WTC11 (cell line): ENCODE data around the gene WDR36. TPM values are rescaled to one million over a fixed set of nuclear protein-coding genes. Genes with fewer than 3 reads are reported as not detected.

ENCODE experiments used
- ATAC-seq: fragments of 200-7000 bp; cut with Tn5 transposase; 2 replicates; pipeline ENCODE4 v1.10.0; 2021; ENCODE audit warnings: mild to moderate bottlenecking, moderate library complexity
- CTCF ChIA-PET: fragments of 300-600 bp; sonication (Branson Sonifier 250); formaldehyde crosslinking; loops from one replicate; lab custom pipeline; 2021; ENCODE audit warnings: antibody characterized with exemption; lab: Charles Lee
- POLR2A ChIA-PET: fragments of 350-600 bp; sonication (Branson Sonifier 250); formaldehyde crosslinking; loops from one replicate; lab custom pipeline; 2021; ENCODE audit warnings: antibody characterized with exemption; lab: Charles Lee
- DNase-seq: peaks from one replicate; pipeline ENCODE4 v3.0.0; 2021; ENCODE audit warnings: low spot score
- H3K27ac Mint-ChIP-seq: 2 replicates; pipeline ENCODE4 v1.8.0; 2021; ENCODE audit warnings: mixed read lengths
- H3K27me3 Mint-ChIP-seq: 2 replicates; pipeline ENCODE4 v1.8.0; 2021; ENCODE audit warnings: low read depth, mild to moderate bottlenecking, moderate library complexity, mixed read lengths
- H3K36me3 Mint-ChIP-seq: 2 replicates; pipeline ENCODE4 v1.8.0; 2021; ENCODE audit warnings: mixed read lengths
- H3K4me1 Mint-ChIP-seq: 2 replicates; pipeline ENCODE4 v1.8.0; 2022; ENCODE audit warnings: mixed read lengths
- H3K4me3 Mint-ChIP-seq: 2 replicates; pipeline ENCODE4 v1.8.0; 2021; ENCODE audit warnings: mild to moderate bottlenecking, moderate library complexity, mixed read lengths
- H3K9me3 Mint-ChIP-seq: 2 replicates; pipeline ENCODE4 v1.8.0; 2021; ENCODE audit warnings: mixed read lengths
- AFF4 ChIP-seq: sonication (generic); formaldehyde crosslinking; IDR thresholded peaks from 2 replicates; pipeline ENCODE4 v1.8.1; 2023; ENCODE audit warnings: mild to moderate bottlenecking, missing genetic modification reagents, borderline replicate concordance
- CREB1 ChIP-seq: sonication (generic); formaldehyde crosslinking; IDR thresholded peaks from 2 replicates; pipeline ENCODE4 v1.8.0; 2023; ENCODE audit warnings: mild to moderate bottlenecking, missing genetic modification reagents
- E2F4 ChIP-seq: sonication (generic); formaldehyde crosslinking; IDR thresholded peaks from 2 replicates; pipeline ENCODE4 v1.8.1; 2022; ENCODE audit warnings: low read depth, mild to moderate bottlenecking, moderate library complexity, missing genetic modification reagents, borderline replicate concordance
- ESRRA ChIP-seq: sonication (generic); formaldehyde crosslinking; IDR thresholded peaks from 2 replicates; pipeline ENCODE4 v1.8.1; 2022; ENCODE audit warnings: mild to moderate bottlenecking, missing genetic modification reagents, borderline replicate concordance
- FOXJ3 ChIP-seq: sonication (generic); formaldehyde crosslinking; IDR thresholded peaks from 2 replicates; pipeline ENCODE4 v1.9.0; 2021; ENCODE audit warnings: missing genetic modification reagents, mild to moderate bottlenecking, borderline replicate concordance
- HMGA2 ChIP-seq: fragments of 250-450 bp; sonication (Bioruptor Pico); IDR thresholded peaks from 2 replicates; pipeline ENCODE4 v1.4.0; 2021; ENCODE audit warnings: mild to moderate bottlenecking, moderate library complexity
- HMGXB4 ChIP-seq: sonication (generic); formaldehyde crosslinking; IDR thresholded peaks from 2 replicates; pipeline ENCODE4 v1.8.1; 2023; ENCODE audit warnings: mild to moderate bottlenecking, moderate library complexity, missing genetic modification reagents
- MYBL2 ChIP-seq: sonication (generic); formaldehyde crosslinking; IDR thresholded peaks from 2 replicates; pipeline ENCODE4 v1.8.1; 2023; ENCODE audit warnings: mild to moderate bottlenecking, moderate library complexity, missing genetic modification reagents
- RELA ChIP-seq: sonication (generic); formaldehyde crosslinking; IDR thresholded peaks from 2 replicates; pipeline ENCODE4 v1.8.1; 2022; ENCODE audit warnings: missing genetic modification reagents, mild to moderate bottlenecking, borderline replicate concordance
- SMAD3 ChIP-seq: sonication (generic); formaldehyde crosslinking; IDR thresholded peaks from 2 replicates; pipeline ENCODE4 v1.8.0; 2022; ENCODE audit warnings: missing genetic modification reagents, mild to moderate bottlenecking, borderline replicate concordance
- SMAD4 ChIP-seq: sonication (generic); formaldehyde crosslinking; IDR thresholded peaks from 2 replicates; pipeline ENCODE4 v1.8.0; 2022; ENCODE audit warnings: mild to moderate bottlenecking, missing genetic modification reagents
- TCF7 ChIP-seq: sonication (generic); formaldehyde crosslinking; IDR thresholded peaks from 2 replicates; pipeline ENCODE4 v1.8.0; 2022; ENCODE audit warnings: mild to moderate bottlenecking, low read depth, missing genetic modification reagents, moderate library complexity
- USF2 ChIP-seq: sonication (generic); formaldehyde crosslinking; IDR thresholded peaks from 2 replicates; pipeline ENCODE4 v1.8.1; 2023; ENCODE audit warnings: mild to moderate bottlenecking, missing genetic modification reagents, moderate library complexity
- ZNF416 ChIP-seq: fragments of 250-450 bp; sonication (Bioruptor Pico); IDR thresholded peaks from 2 replicates; pipeline ENCODE4 v1.9.0; 2021; ENCODE audit warnings: mild to moderate bottlenecking, inconsistent platforms
- ZNF423 ChIP-seq: fragments of 250-450 bp; sonication (Bioruptor Pico); IDR thresholded peaks from 2 replicates; pipeline ENCODE4 v2.1.2; 2022; ENCODE audit warnings: mild to moderate bottlenecking, moderate library complexity
- total RNA-seq: library from RNA; stranded (reverse); gene quantifications from 3 replicates; pipeline ENCODE4 v1.2.3, GENCODE V29; 2021
- TF ChIP-seq, protein P1 (sequence below): sonication (generic); formaldehyde crosslinking; IDR thresholded peaks from 2 replicates; pipeline ENCODE4 v1.8.0; 2023; ENCODE audit warnings: mild to moderate bottlenecking, missing genetic modification reagents
- TF ChIP-seq, protein P2 (sequence below): fragments of 250-450 bp; sonication (Bioruptor Pico); IDR thresholded peaks from 2 replicates; pipeline ENCODE4 v1.8.0; 2021; ENCODE audit warnings: mild to moderate bottlenecking
- TF ChIP-seq, protein P3 (sequence below): sonication (generic); formaldehyde crosslinking; IDR thresholded peaks from 2 replicates; pipeline ENCODE4 v1.8.0; 2022; ENCODE audit warnings: mild to moderate bottlenecking, missing genetic modification reagents
- TF ChIP-seq, protein P4 (sequence below): fragments of 250-450 bp; sonication (Bioruptor Pico); IDR thresholded peaks from 2 replicates; pipeline ENCODE4 v1.9.0; 2021; ENCODE audit warnings: mild to moderate bottlenecking, borderline replicate concordance

WDR36 gene
- total RNA-seq, 1 experiment from 2014 or later: 34.1 TPM

DNA sequence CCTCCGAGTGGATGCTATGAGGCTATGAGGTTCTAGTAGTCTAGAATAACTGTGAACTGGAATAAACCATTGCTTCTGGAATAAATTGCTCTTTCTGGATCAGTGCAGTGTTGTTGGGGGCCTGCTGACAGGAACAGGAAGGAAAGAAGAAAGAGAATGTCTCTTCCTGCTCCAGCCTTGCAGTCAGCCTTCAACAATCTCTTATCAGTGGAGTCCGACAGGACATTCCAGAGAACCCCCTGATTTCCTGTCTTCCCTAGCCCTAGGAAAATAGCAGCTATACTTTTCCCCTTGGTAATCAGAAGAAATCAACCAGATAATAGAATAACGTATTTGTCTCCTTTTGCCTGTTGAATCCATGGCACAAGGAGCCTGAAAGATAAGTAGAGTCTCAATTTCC is 55.4 kb downstream of the WDR36 start:
- Mint-ChIP-seq H3K4me1 (no peaks in the 10 kb centered on the region), H3K4me3 (no peak overlapping the region), H3K27ac (no peak overlapping the region), H3K27me3 (no peaks in the 10 kb centered on the region; the same call in 1 of the 2 replicates), H3K36me3 (no peaks in the 10 kb centered on the region), H3K9me3 (no peaks in the 10 kb centered on the region)
- DNase-seq (no peak), ATAC-seq (no peak)
- TF ChIP-seq MYBL2 (CRISPR knock-in tag): no peak
- no peak for TF ChIP-seq SMAD4
- CTCF ChIA-PET: no interaction called here
- POLR2A ChIA-PET: no interaction called here

- Mint-ChIP-seq H3K4me1 (no peaks in the 10 kb centered on the region), H3K36me3 (no peaks in the 10 kb centered on the region), H3K9me3 (no peaks in the 10 kb centered on the region), H3K4me3 (no peak overlapping the region), H3K27ac (no peak overlapping the region), H3K27me3 (no peaks in the 10 kb centered on the region; the same call in 1 of the 2 replicates)
- DNase-seq: no peak
- no peak for ATAC-seq
- ChIA-PET CTCF (no interaction called here), POLR2A (no interaction called here)
- TF ChIP-seq USF2 (CRISPR knock-in tag): no peak
- no peak for TF ChIP-seq E2F4 (CRISPR knock-in tag)
- no peak for TF ChIP-seq SMAD3
- no peak for TF ChIP-seq CREB1
- TF ChIP-seq HMGXB4: no peak
- TF ChIP-seq TCF7: no peak
- TF ChIP-seq, protein P1, sequence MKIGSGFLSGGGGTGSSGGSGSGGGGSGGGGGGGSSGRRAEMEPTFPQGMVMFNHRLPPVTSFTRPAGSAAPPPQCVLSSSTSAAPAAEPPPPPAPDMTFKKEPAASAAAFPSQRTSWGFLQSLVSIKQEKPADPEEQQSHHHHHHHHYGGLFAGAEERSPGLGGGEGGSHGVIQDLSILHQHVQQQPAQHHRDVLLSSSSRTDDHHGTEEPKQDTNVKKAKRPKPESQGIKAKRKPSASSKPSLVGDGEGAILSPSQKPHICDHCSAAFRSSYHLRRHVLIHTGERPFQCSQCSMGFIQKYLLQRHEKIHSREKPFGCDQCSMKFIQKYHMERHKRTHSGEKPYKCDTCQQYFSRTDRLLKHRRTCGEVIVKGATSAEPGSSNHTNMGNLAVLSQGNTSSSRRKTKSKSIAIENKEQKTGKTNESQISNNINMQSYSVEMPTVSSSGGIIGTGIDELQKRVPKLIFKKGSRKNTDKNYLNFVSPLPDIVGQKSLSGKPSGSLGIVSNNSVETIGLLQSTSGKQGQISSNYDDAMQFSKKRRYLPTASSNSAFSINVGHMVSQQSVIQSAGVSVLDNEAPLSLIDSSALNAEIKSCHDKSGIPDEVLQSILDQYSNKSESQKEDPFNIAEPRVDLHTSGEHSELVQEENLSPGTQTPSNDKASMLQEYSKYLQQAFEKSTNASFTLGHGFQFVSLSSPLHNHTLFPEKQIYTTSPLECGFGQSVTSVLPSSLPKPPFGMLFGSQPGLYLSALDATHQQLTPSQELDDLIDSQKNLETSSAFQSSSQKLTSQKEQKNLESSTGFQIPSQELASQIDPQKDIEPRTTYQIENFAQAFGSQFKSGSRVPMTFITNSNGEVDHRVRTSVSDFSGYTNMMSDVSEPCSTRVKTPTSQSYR: no peak
- no peak for TF ChIP-seq ZNF423 (CRISPR knock-in tag)
- TF ChIP-seq FOXJ3 (CRISPR knock-in tag): no peak
- no peak for TF ChIP-seq ESRRA
- TF ChIP-seq HMGA2: no peak
- TF ChIP-seq ZNF416 (CRISPR knock-in tag): no peak
- no peak for TF ChIP-seq RELA (CRISPR knock-in tag)
- TF ChIP-seq, protein P2, sequence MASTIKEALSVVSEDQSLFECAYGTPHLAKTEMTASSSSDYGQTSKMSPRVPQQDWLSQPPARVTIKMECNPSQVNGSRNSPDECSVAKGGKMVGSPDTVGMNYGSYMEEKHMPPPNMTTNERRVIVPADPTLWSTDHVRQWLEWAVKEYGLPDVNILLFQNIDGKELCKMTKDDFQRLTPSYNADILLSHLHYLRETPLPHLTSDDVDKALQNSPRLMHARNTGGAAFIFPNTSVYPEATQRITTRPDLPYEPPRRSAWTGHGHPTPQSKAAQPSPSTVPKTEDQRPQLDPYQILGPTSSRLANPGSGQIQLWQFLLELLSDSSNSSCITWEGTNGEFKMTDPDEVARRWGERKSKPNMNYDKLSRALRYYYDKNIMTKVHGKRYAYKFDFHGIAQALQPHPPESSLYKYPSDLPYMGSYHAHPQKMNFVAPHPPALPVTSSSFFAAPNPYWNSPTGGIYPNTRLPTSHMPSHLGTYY (CRISPR knock-in tag): no peak
- TF ChIP-seq, protein P3, sequence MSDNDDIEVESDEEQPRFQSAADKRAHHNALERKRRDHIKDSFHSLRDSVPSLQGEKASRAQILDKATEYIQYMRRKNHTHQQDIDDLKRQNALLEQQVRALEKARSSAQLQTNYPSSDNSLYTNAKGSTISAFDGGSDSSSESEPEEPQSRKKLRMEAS: no peak
- TF ChIP-seq, protein P4, sequence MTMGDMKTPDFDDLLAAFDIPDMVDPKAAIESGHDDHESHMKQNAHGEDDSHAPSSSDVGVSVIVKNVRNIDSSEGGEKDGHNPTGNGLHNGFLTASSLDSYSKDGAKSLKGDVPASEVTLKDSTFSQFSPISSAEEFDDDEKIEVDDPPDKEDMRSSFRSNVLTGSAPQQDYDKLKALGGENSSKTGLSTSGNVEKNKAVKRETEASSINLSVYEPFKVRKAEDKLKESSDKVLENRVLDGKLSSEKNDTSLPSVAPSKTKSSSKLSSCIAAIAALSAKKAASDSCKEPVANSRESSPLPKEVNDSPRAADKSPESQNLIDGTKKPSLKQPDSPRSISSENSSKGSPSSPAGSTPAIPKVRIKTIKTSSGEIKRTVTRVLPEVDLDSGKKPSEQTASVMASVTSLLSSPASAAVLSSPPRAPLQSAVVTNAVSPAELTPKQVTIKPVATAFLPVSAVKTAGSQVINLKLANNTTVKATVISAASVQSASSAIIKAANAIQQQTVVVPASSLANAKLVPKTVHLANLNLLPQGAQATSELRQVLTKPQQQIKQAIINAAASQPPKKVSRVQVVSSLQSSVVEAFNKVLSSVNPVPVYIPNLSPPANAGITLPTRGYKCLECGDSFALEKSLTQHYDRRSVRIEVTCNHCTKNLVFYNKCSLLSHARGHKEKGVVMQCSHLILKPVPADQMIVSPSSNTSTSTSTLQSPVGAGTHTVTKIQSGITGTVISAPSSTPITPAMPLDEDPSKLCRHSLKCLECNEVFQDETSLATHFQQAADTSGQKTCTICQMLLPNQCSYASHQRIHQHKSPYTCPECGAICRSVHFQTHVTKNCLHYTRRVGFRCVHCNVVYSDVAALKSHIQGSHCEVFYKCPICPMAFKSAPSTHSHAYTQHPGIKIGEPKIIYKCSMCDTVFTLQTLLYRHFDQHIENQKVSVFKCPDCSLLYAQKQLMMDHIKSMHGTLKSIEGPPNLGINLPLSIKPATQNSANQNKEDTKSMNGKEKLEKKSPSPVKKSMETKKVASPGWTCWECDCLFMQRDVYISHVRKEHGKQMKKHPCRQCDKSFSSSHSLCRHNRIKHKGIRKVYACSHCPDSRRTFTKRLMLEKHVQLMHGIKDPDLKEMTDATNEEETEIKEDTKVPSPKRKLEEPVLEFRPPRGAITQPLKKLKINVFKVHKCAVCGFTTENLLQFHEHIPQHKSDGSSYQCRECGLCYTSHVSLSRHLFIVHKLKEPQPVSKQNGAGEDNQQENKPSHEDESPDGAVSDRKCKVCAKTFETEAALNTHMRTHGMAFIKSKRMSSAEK (CRISPR knock-in tag): no peak
- TF ChIP-seq AFF4 (CRISPR knock-in tag): no peak
Observed at GRCh38 chr5:111151998-111152397, 59.9 kb downstream of the WDR36 start.
